ENCODE data around the gene SLC66A1.

DNA sequence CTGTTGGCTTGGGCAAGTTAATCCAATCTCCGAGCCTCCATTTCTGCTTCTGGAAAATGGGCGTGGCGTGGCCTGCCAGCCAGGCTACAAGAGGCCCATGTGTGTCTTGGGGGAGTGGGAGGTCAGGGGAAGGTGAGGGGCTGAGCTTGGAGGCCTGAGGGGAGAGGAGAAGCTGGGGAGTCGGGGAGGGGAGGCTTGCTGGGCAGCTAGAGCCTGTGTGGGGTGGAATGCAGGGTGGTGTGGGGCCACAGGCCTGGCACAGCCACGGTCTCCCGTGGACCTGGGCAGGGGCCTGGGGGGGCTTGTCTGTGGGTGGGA lies 14.6 kb downstream of the SLC66A1 start:
- no peak for TF ChIP-seq CTCF (IDR thresholded peaks at IDR 0.05; ENCODE audit: insufficient read depth, low read length)
- TF ChIP-seq, protein P1, sequence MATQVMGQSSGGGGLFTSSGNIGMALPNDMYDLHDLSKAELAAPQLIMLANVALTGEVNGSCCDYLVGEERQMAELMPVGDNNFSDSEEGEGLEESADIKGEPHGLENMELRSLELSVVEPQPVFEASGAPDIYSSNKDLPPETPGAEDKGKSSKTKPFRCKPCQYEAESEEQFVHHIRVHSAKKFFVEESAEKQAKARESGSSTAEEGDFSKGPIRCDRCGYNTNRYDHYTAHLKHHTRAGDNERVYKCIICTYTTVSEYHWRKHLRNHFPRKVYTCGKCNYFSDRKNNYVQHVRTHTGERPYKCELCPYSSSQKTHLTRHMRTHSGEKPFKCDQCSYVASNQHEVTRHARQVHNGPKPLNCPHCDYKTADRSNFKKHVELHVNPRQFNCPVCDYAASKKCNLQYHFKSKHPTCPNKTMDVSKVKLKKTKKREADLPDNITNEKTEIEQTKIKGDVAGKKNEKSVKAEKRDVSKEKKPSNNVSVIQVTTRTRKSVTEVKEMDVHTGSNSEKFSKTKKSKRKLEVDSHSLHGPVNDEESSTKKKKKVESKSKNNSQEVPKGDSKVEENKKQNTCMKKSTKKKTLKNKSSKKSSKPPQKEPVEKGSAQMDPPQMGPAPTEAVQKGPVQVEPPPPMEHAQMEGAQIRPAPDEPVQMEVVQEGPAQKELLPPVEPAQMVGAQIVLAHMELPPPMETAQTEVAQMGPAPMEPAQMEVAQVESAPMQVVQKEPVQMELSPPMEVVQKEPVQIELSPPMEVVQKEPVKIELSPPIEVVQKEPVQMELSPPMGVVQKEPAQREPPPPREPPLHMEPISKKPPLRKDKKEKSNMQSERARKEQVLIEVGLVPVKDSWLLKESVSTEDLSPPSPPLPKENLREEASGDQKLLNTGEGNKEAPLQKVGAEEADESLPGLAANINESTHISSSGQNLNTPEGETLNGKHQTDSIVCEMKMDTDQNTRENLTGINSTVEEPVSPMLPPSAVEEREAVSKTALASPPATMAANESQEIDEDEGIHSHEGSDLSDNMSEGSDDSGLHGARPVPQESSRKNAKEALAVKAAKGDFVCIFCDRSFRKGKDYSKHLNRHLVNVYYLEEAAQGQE (IDR thresholded peaks at IDR 0.05; ENCODE audit: insufficient replicate concordance, low read depth) = no peak

All from HL-60 (cell line).